Measurements from ENCODE around the gene WASL. TPM values are rescaled to one million over a fixed set of nuclear protein-coding genes. Genes with fewer than 3 reads are reported as not detected.

Gene WASL
- polyA plus RNA-seq, 3 donors: 1.6 to 3.9 (median 2.1) TPM

- no peak for TF ChIP-seq CTCF (IDR thresholded peaks at IDR 0.05)
- H2AFZ ChIP-seq (ENCODE audit: insufficient read depth, low read depth, low read length, poor library complexity, severe bottlenecking): no peak overlapping the region
- no peaks in the 10 kb centered on the region for H4K20me1 ChIP-seq (ENCODE audit: insufficient read depth, low read length)
- Mint-ChIP-seq H3K9me3 (peaks cover 0 to 3% (median 0%) of the 10 kb centered on the region in 7 donors), H3K4me3 (no peak overlapping the region), H3K27ac (no peak overlapping the region), H3K27me3 (ENCODE audit: low read depth in 3 of 3) (peaks cover 0 to 5% (median 4%) of the 10 kb centered on the region in 3 donors), H3K4me1 (peaks cover 2% of the 10 kb centered on the region), H3K36me3 (no peaks in the 10 kb centered on the region)
- no peak for DNase-seq
- H3K9me3 ChIP-seq (replicated peaks in 1 of 2; ENCODE audit: control insufficient read depth in 1 of 2, insufficient read depth in 1 of 2, low read length in 2 of 2): no peaks in the 10 kb centered on the region
- no peak overlapping the region for H3K4me3 ChIP-seq (replicated peaks in 1 of 3; ENCODE audit: low read depth in 2 of 3, low read length in 3 of 3)
- no peaks in the 10 kb centered on the region for H3K27me3 ChIP-seq (ENCODE audit: control insufficient read depth in 2 of 2, insufficient read depth in 2 of 2, low read length in 2 of 2)
- no peaks in the 10 kb centered on the region for H3K36me3 ChIP-seq (replicated peaks in 1 of 2; ENCODE audit: control insufficient read depth in 1 of 2, insufficient read depth in 2 of 2, low read length in 2 of 2)
- 92% methylated on average over 4 of the region's 6 CpGs for WGBS (ENCODE audit: insufficient coverage)
- intact Hi-C loops (cut with micrococcal nuclease): no loop called here
- no peak overlapping the region for H3K9ac ChIP-seq (ENCODE audit: insufficient read depth, low read length, poor library complexity, severe bottlenecking)
- H3K4me2 ChIP-seq (replicated peaks; ENCODE audit: extremely low read depth, low read length, poor library complexity, severe bottlenecking): no peak overlapping the region
- H3K4me1 ChIP-seq (ENCODE audit: control insufficient read depth in 1 of 2, insufficient read depth in 2 of 2, low read length in 2 of 2): no peaks in the 10 kb centered on the region
- no peak overlapping the region for H3K27ac ChIP-seq (ENCODE audit: low read depth in 1 of 2, low read length in 2 of 2)
- no peaks in the 10 kb centered on the region for H3K79me2 ChIP-seq (ENCODE audit: insufficient read depth, low read length)
Observed at GRCh38 chr7:123658023-123658422, 90.8 kb downstream of the WASL start.

GRCh38 chr7:123657304-123657685 is 91.5 kb downstream of the WASL start:
- WGBS (ENCODE audit: insufficient coverage): 100% methylated on average over 1 of the region's 1 CpG

More at GRCh38 chr7:123657304-123657685, 91.5 kb downstream of the WASL start:
- Histone ChIP-seq H3K27ac (ENCODE audit: low read depth in 1 of 2, low read length in 2 of 2) (no peak overlapping the region), H2AFZ (ENCODE audit: insufficient read depth, low read depth, low read length, poor library complexity, severe bottlenecking) (no peak overlapping the region), H3K27me3 (ENCODE audit: control insufficient read depth in 2 of 2, insufficient read depth in 2 of 2, low read length in 2 of 2) (no peaks in the 10 kb centered on the region), H3K9ac (ENCODE audit: insufficient read depth, low read length, poor library complexity, severe bottlenecking) (no peak overlapping the region), H3K4me3 (replicated peaks in 1 of 3; ENCODE audit: low read depth in 2 of 3, low read length in 3 of 3) (no peak overlapping the region), H3K79me2 (ENCODE audit: insufficient read depth, low read length) (no peaks in the 10 kb centered on the region), H3K36me3 (replicated peaks in 1 of 2; ENCODE audit: control insufficient read depth in 1 of 2, insufficient read depth in 2 of 2, low read length in 2 of 2) (no peaks in the 10 kb centered on the region), H4K20me1 (ENCODE audit: insufficient read depth, low read length) (no peaks in the 10 kb centered on the region), H3K9me3 (replicated peaks in 1 of 2; ENCODE audit: control insufficient read depth in 1 of 2, insufficient read depth in 1 of 2, low read length in 2 of 2) (no peaks in the 10 kb centered on the region), H3K4me1 (ENCODE audit: control insufficient read depth in 1 of 2, insufficient read depth in 2 of 2, low read length in 2 of 2) (no peaks in the 10 kb centered on the region), H3K4me2 (replicated peaks; ENCODE audit: extremely low read depth, low read length, poor library complexity, severe bottlenecking) (no peak overlapping the region)
- Mint-ChIP-seq H3K27me3 (ENCODE audit: low read depth in 3 of 3) (peaks cover 0 to 4% (median 2%) of the 10 kb centered on the region in 3 donors), H3K36me3 (no peaks in the 10 kb centered on the region), H3K27ac (no peak overlapping the region), H3K9me3 (peaks cover 0 to 3% (median 0%) of the 10 kb centered on the region in 7 donors), H3K4me1 (peaks cover 2% of the 10 kb centered on the region), H3K4me3 (no peak overlapping the region)
- intact Hi-C loops (cut with micrococcal nuclease): no loop called here
- TF ChIP-seq CTCF (IDR thresholded peaks at IDR 0.05): no peak
- no peak for DNase-seq

All from CD14-positive monocyte (primary cell).